ENCODE results near the gene LRIG2.
"Not testable (repeated sequence)": the region's sequence is repeated elsewhere in the genome, so short reads cannot be mapped to it uniquely, and the experiment has no call there.

The LRIG2 gene, protein sequence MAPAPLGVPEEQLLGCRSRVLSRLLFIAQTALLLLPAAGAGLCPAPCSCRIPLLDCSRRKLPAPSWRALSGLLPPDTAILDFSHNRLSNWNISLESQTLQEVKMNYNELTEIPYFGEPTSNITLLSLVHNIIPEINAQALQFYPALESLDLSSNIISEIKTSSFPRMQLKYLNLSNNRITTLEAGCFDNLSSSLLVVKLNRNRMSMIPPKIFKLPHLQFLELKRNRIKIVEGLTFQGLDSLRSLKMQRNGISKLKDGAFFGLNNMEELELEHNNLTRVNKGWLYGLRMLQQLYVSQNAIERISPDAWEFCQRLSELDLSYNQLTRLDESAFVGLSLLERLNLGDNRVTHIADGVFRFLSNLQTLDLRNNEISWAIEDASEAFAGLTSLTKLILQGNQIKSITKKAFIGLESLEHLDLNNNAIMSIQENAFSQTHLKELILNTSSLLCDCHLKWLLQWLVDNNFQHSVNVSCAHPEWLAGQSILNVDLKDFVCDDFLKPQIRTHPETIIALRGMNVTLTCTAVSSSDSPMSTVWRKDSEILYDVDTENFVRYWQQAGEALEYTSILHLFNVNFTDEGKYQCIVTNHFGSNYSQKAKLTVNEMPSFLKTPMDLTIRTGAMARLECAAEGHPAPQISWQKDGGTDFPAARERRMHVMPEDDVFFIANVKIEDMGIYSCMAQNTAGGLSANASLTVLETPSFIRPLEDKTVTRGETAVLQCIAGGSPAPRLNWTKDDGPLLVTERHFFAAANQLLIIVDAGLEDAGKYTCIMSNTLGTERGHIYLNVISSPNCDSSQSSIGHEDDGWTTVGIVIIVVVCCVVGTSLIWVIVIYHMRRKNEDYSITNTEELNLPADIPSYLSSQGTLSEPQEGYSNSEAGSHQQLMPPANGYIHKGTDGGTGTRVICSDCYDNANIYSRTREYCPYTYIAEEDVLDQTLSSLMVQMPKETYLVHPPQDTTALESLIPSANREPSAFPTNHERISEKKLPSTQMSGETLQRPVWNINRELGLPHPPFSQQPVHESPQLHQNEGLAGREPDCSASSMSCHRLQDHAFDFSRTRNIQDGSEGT

DNA sequence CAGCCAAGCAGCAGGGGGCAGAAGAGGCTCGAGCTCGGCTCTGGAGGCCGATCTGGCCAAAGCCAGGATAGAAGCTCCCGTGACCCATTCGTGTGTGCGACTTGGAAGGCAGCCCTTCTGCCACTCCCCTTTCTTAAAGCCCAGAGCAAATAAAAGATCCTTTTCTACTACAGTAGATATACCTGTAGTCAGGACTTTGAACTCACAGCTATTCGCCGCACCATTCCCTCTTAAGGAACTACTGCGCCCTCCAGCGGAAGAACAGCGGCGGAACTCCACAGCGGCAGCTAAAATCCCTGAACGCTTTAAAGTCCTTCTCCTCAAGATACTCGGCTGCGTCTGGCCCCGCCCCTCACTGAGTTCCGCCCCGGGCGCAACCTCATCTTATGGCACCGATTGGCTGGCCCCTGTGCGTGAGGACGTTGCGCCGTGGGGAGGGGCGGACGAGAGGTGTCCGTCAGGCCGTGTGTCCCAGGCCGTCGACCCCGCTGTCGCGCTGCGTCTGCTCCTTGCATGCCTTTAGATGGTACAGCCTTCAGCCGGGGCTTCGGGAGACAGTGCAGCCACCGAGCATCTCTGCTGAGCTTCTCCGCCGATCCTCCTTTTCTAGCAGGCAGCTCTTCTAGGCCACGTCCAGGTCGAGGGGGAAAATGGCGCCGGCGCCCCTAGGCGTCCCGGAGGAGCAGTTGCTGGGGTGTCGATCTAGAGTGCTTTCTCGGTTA, at the start of gene LRIG2:
TSS of gene LRIG2 (plus strand) at position 442 of the 722 bp plus-strand sequence. CDS start at position 651, 209 bp downstream.
- peak within 1 kb of the TSS; percentile 99 for H3K4me3 ChIP-seq (ENCODE audit: low read depth, low read length)
- TF ChIP-seq, protein P1, sequence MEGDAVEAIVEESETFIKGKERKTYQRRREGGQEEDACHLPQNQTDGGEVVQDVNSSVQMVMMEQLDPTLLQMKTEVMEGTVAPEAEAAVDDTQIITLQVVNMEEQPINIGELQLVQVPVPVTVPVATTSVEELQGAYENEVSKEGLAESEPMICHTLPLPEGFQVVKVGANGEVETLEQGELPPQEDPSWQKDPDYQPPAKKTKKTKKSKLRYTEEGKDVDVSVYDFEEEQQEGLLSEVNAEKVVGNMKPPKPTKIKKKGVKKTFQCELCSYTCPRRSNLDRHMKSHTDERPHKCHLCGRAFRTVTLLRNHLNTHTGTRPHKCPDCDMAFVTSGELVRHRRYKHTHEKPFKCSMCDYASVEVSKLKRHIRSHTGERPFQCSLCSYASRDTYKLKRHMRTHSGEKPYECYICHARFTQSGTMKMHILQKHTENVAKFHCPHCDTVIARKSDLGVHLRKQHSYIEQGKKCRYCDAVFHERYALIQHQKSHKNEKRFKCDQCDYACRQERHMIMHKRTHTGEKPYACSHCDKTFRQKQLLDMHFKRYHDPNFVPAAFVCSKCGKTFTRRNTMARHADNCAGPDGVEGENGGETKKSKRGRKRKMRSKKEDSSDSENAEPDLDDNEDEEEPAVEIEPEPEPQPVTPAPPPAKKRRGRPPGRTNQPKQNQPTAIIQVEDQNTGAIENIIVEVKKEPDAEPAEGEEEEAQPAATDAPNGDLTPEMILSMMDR (IDR thresholded peaks at IDR 0.05; ENCODE audit: control insufficient read depth, extremely low read depth, insufficient read depth): peak; percentile 88
- DNase-seq (ENCODE audit: low read depth): peak; percentile 99

DNA sequence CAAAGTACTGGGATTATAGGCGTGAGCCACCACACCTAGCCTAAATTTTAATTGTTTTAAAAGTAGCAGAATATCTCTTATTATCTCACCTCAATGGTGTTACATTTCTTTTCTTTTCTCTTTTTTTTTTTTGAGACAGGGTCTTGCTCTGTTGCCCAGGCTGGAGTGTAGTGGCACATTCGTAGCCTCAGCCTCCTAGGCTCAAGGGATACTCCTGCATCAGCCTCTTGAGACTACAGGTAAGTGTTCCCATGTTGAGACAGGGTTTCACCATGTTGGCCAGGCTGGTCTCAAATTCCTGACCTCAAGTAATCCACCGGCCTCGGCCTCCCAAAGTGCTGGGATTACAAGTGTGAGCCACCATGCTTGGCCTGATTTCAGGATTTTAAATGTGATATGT, 49.7 kb upstream of the LRIG2 start:
- not testable (repeated sequence) for DNase-seq (ENCODE audit: low read depth); H3K4me3 ChIP-seq (ENCODE audit: low read depth, low read length)

DNA sequence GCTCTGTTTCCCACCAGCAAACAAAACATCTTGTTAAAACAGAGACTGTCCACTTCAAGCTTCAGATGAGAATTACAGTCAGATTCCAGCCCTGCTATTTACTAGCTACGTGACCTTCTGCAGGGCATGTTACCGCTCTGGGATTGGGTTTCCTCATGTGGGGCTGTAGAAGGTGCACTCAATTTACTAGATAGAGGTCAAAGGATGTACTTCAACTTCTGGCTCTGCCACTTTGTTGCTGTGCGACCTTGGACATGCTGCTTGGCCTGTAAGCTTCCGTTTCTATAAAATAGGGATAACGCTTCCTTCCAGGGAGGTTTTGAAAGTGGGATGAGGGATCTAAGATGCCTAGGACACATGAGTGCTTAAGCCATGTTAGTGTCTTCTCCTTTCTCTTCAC, 46.0 kb upstream of the LRIG2 start:
- TF ChIP-seq, protein P1 (IDR thresholded peaks at IDR 0.05; ENCODE audit: control insufficient read depth, extremely low read depth, insufficient read depth): no peak
- no peak overlapping the region for H3K4me3 ChIP-seq (ENCODE audit: low read depth, low read length)
- DNase-seq (ENCODE audit: low read depth): no peak

DNA sequence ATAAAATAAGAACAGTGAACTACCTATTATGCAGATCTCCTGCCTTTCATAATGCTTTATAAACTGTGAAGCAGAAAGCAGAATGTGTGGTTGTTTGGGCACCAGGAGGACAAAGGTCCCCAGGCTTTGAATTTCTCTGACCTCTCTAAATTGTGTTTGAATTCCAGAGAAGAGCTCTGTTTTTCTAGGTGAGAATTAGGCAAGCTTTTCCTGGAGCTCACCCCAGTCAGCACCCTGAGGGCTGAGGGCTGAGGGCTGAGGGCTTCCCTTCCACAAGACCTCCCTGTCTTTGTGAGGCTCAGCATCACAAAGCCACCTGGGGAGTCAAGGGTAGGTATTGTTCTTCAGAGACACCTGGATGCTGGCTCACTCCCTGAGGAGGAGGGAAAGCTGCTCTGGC, 45.5 kb upstream of the LRIG2 start:
- H3K4me3 ChIP-seq (ENCODE audit: low read depth, low read length): no peak overlapping the region
- TF ChIP-seq, protein P1 (IDR thresholded peaks at IDR 0.05; ENCODE audit: control insufficient read depth, extremely low read depth, insufficient read depth): no peak
- no peak for DNase-seq (ENCODE audit: low read depth)

DNA sequence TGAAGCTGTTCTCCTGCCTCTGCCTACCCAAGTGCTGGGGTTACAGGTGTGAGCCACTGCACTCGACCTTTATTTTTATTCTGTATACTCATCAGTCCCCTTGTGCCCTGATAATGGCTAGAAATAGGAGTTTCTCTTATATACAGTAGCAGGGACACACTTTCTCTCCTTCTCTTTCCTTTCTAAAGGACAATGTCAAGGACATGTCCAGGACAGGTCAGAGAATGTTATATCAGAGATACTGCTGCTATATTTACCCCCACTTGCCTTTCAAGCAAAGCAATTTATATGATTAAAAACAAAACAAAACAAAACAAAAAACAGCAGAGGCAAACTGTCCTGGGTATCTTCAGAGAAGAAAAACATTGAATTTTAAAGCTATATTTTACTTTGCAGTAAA, 43.2 kb upstream of the LRIG2 start:
- TF ChIP-seq, protein P1 (IDR thresholded peaks at IDR 0.05; ENCODE audit: control insufficient read depth, extremely low read depth, insufficient read depth): no peak
- H3K4me3 ChIP-seq (ENCODE audit: low read depth, low read length): no peak overlapping the region
- no peak for DNase-seq (ENCODE audit: low read depth)

DNA sequence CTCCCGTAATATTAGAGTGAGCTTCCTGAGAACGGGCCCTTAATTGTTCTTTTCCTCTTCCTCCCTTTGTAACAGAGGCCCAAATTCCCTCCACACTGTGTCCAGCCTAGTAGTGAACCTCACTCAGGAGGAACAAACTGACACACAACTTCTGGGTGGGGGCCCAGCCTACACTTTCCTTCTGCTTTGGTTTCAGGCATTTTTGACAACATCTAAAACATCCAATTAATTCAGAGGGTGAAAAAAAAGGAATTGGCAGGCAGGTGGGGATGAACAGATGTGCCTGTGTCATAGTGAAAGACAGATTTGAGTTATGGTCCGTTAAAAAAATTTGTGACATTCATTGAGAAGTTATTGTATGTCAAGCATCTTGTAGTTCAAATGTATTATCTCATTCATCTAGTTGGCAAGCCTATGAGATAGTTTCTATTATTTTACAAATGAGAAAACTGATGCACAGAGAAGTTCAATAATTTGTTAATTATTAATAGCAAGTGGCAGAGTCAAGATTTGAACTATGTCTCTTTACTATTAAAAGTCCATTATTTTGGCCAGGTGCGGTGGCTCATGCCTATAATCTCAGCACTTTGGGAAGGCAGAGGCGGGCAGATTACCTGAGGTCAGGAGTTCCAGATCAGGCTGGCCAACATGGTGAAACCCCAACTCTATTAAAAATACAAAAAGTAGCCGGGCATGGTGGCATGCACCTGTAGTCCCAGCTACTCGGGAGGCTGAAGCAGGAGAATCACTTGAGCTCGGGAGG, 41.6 kb upstream of the LRIG2 start:
- TF ChIP-seq, protein P1 (IDR thresholded peaks at IDR 0.05; ENCODE audit: control insufficient read depth, extremely low read depth, insufficient read depth): no peak
- no peak for DNase-seq (ENCODE audit: low read depth)
- no peak overlapping the region for H3K4me3 ChIP-seq (ENCODE audit: low read depth, low read length)

Measured in LNCaP clone FGC (cell line).